Measurements from ENCODE around the gene MMP27. TPM values are rescaled to one million over a fixed set of nuclear protein-coding genes. Genes with fewer than 3 reads are reported as not detected.

Gene MMP27
- total RNA-seq, 1 experiment from 2014 or later, result not detected

DNA sequence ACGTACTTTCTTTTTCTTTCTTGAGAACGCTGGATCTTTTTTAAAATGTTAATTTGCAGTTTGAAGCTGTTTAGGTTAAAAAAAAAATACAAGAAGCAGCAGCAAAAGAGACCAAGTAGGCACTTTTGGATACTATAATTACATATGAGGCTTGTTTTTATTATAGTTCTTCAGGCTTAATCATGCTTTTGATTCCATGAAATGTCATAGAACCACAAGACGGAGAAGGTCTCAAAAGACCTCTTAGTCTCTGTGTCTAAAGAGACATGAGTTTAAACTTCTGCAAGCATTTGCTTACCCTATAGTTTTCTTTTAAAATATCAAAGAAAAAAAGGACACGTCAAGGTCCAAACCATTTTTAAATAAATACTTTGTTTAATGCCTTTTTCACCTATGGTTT, 61.6 kb downstream of the MMP27 start:
- Mint-ChIP-seq H3K4me1 (peaks cover 5% of the 10 kb centered on the region), H3K27me3 (ENCODE audit: low read depth) (no peaks in the 10 kb centered on the region), H3K4me3 (no peak overlapping the region), H3K27ac (no peak overlapping the region), H3K9me3 (no peaks in the 10 kb centered on the region), H3K36me3 (no peaks in the 10 kb centered on the region)
- DNase-seq (ENCODE audit: low spot score) (no peak), ATAC-seq (no peak)
- POLR2A ChIA-PET, result no interaction called here
- TF ChIP-seq, protein P1, sequence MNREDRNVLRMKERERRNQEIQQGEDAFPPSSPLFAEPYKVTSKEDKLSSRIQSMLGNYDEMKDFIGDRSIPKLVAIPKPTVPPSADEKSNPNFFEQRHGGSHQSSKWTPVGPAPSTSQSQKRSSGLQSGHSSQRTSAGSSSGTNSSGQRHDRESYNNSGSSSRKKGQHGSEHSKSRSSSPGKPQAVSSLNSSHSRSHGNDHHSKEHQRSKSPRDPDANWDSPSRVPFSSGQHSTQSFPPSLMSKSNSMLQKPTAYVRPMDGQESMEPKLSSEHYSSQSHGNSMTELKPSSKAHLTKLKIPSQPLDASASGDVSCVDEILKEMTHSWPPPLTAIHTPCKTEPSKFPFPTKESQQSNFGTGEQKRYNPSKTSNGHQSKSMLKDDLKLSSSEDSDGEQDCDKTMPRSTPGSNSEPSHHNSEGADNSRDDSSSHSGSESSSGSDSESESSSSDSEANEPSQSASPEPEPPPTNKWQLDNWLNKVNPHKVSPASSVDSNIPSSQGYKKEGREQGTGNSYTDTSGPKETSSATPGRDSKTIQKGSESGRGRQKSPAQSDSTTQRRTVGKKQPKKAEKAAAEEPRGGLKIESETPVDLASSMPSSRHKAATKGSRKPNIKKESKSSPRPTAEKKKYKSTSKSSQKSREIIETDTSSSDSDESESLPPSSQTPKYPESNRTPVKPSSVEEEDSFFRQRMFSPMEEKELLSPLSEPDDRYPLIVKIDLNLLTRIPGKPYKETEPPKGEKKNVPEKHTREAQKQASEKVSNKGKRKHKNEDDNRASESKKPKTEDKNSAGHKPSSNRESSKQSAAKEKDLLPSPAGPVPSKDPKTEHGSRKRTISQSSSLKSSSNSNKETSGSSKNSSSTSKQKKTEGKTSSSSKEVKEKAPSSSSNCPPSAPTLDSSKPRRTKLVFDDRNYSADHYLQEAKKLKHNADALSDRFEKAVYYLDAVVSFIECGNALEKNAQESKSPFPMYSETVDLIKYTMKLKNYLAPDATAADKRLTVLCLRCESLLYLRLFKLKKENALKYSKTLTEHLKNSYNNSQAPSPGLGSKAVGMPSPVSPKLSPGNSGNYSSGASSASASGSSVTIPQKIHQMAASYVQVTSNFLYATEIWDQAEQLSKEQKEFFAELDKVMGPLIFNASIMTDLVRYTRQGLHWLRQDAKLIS (CRISPR knock-in tag; IDR thresholded peaks at IDR 0.05; ENCODE audit: borderline replicate concordance), result no peak
- CTCF ChIA-PET, result interaction anchor here (1.4 kb wide), 1 partner anchor 31 kb away, joined by 4 read pairs; no protein-coding TSS in a partner anchor

Other genes starting within 250 kb of the MMP27 start
- gene MMP7, start 175.0 kb downstream of the MMP27 start, total RNA-seq (2021), result 0.23 to 0.50 TPM (median 0.48 TPM) in 3 replicates
- gene MMP20, start 80.4 kb downstream of the MMP27 start, total RNA-seq (2021), result not detected in 3 replicates
- gene MMP8, start 19.2 kb upstream of the MMP27 start, total RNA-seq (2021), result not detected in 3 replicates
- not detected in 3 replicates for gene MMP10, start 74.9 kb upstream of the MMP27 start, total RNA-seq (2021)
- gene MMP1, start 92.4 kb upstream of the MMP27 start, total RNA-seq (2021), result 0.11 TPM in 1 of 3 replicates, not detected in the others
- gene MMP3, start 137.8 kb upstream of the MMP27 start, total RNA-seq (2021), result not detected in 3 replicates
- gene MMP12, start 169.2 kb upstream of the MMP27 start, total RNA-seq (2021), result not detected in 3 replicates
- not detected in 3 replicates for gene MMP13, start 250.0 kb upstream of the MMP27 start, total RNA-seq (2021)